ENCODE results near the gene LHX3. TPM values are rescaled to one million over a fixed set of nuclear protein-coding genes. Genes with fewer than 3 reads are reported as not detected.
A peak's percentile ranks its signal among the peaks of the same experiment; 100 is the strongest.

Gene LHX3
- total RNA-seq, 1 experiment from 2014 or later: not detected

- Histone ChIP-seq H3K14ac (ENCODE audit: insufficient read depth, low read length) (no peak overlapping the region), H3K4me1 (ENCODE audit: insufficient read depth, low read length) (peaks cover 9% of the 10 kb centered on the region), H3K79me2 (ENCODE audit: insufficient read depth, low read length) (peaks cover 6% of the 10 kb centered on the region; the same call in 1 of the 2 replicates), H2BK12ac (ENCODE audit: insufficient read length, low read depth, low read length) (no peak overlapping the region), H4K20me1 (ENCODE audit: control insufficient read depth, insufficient read depth, insufficient read length) (peaks cover 6% of the 10 kb centered on the region), H3K9ac (ENCODE audit: extremely low read depth, insufficient read length, low read length) (no peak overlapping the region), H3K56ac (ENCODE audit: insufficient read length, low read depth, low read length) (no peak overlapping the region), H2BK120ac (ENCODE audit: low read depth, low read length, poor library complexity, severe bottlenecking) (no peak overlapping the region), H2BK5ac (ENCODE audit: insufficient read length, low read length) (no peak overlapping the region), H3K4me2 (ENCODE audit: insufficient read depth, insufficient read length, low read length) (no peak overlapping the region), H2AFZ (ENCODE audit: low read length) (no peak overlapping the region), H3K9me3 (ENCODE audit: control insufficient read depth, low read depth, low read length) (no peaks in the 10 kb centered on the region), H3K23ac (ENCODE audit: insufficient read length, low read depth, low read length) (no peak overlapping the region), H3K79me1 (ENCODE audit: insufficient read depth, low read depth, low read length, poor library complexity, severe bottlenecking) (no peaks in the 10 kb centered on the region), H3K27ac (ENCODE audit: insufficient read length, low read depth, low read length) (no peak overlapping the region), H2BK20ac (ENCODE audit: low read depth, low read length, poor library complexity, severe bottlenecking) (no peak overlapping the region), H2AK5ac (ENCODE audit: insufficient read length, low read length) (no peak overlapping the region), H2BK15ac (ENCODE audit: low read depth, low read length) (no peak overlapping the region), H3T11ph (ENCODE audit: low read length) (no peak overlapping the region), H4K5ac (ENCODE audit: insufficient read length, low read depth, low read length) (no peak overlapping the region), H3K23me2 (ENCODE audit: insufficient read length, low read depth, low read length, poor library complexity, severe bottlenecking) (peaks cover 5% of the 10 kb centered on the region), H3K27me3 (ENCODE audit: insufficient read depth, low read length) (no peaks in the 10 kb centered on the region), H4K91ac (ENCODE audit: insufficient read length, low read depth, low read length) (no peak overlapping the region), H3K18ac (ENCODE audit: insufficient read length, low read depth, low read length) (no peak overlapping the region), H3K4ac (ENCODE audit: low read depth, low read length) (no peak overlapping the region), H4K8ac (replicated peaks; ENCODE audit: insufficient read length, low read depth, low read length) (no peak overlapping the region)
- Mint-ChIP-seq H3K27ac (peak overlapping the region in 1 of 3 experiments; percentile 56; a peak in 1 of 7 replicates), H3K27me3 (ENCODE audit: low read depth) (peaks cover 18% of the 10 kb centered on the region), H3K4me1 (peaks cover 34 to 54% of the 10 kb centered on the region in 2 experiments), H3K4me3 (peak overlapping the region in 1 of 2 experiments; percentile 53; a peak in 2 of 5 replicates), H3K9me3 (no peaks in the 10 kb centered on the region; a peak in 1 of 5 replicates), H3K36me3 (ENCODE audit: insufficient read depth in 1 of 3, low read depth in 3 of 3) (peaks cover 0 to 5% (median 0%) of the 10 kb centered on the region in 3 experiments; a peak in 1 of 7 replicates)
- no CpG with 5 or more reads among the region's 9 CpGs for whole genome bisulfite sequencing (ENCODE audit: extremely low coverage, insufficient read length, low lambda C conversion rate)
- DNase-seq: no peak
- no peak for TF ChIP-seq CTCF (conservative IDR thresholded peaks at IDR 0.05)
Observed at GRCh38 chr9:136247551-136247916, 42.6 kb upstream of the LHX3 start.

Data from H9 (cell line).